IgD-negative memory B cell (primary cell): ENCODE measurements around the gene ID4. TPM values are rescaled to one million over a fixed set of nuclear protein-coding genes. Genes with fewer than 3 reads are reported as not detected.
"Not testable (repeated sequence)": the region's sequence is repeated elsewhere in the genome, so short reads cannot be mapped to it uniquely, and the experiment has no call there.

Experiments used
- H3K27ac Mint-ChIP-seq, 3 donors: one replicate each; pipeline ENCODE4 v1.8.0; 2020 to 2022; ENCODE audit warnings: mild to moderate bottlenecking in 3 of 3, mixed read lengths in 3 of 3, moderate library complexity in 1 of 3
- H3K27me3 Mint-ChIP-seq: one replicate; pipeline ENCODE4 v1.8.0; 2021; ENCODE audit warnings: mixed read lengths
- H3K36me3 Mint-ChIP-seq: one replicate; pipeline ENCODE4 v1.8.0; 2020; ENCODE audit warnings: mild to moderate bottlenecking, mixed read lengths
- H3K4me1 Mint-ChIP-seq, 3 donors: one replicate each; pipeline ENCODE4 v1.8.0; 2020 to 2022; ENCODE audit warnings: mixed read lengths in 3 of 3, mild to moderate bottlenecking in 1 of 3
- H3K4me3 Mint-ChIP-seq, 4 donors: one replicate each; pipeline ENCODE4 v1.8.0; 2020 to 2022; ENCODE audit warnings: mild to moderate bottlenecking in 4 of 4, mixed read lengths in 4 of 4, moderate library complexity in 3 of 4
- H3K9me3 Mint-ChIP-seq, 3 donors: one replicate each; pipeline ENCODE4 v1.8.0; 2020 to 2021; ENCODE audit warnings: mixed read lengths in 3 of 3, mild to moderate bottlenecking in 1 of 3
- polyA plus RNA-seq: library from polyadenylated mRNA; unstranded; fragments of 300-500 nt; fragmentation: Illumina TruSeq; gene quantifications from one replicate; pipeline ENCODE4 v1.2.3, GENCODE V29; 2021

The ID4 gene
- polyA plus RNA-seq, 1 donor from 2014 or later = not detected

- peaks cover 0 to 4% (median 3%) of the 10 kb centered on the region in 3 donors for H3K4me1 Mint-ChIP-seq
- H3K9me3 Mint-ChIP-seq = peaks cover 0 to 4% (median 0%) of the 10 kb centered on the region in 3 donors
- no peak overlapping the region for H3K4me3 Mint-ChIP-seq
- no peak overlapping the region for H3K27ac Mint-ChIP-seq
- no peaks in the 10 kb centered on the region for H3K36me3 Mint-ChIP-seq
- H3K27me3 Mint-ChIP-seq = peaks cover 21% of the 10 kb centered on the region
Measured at GRCh38 chr6:19841181-19841580, 4.0 kb downstream of the ID4 start.

DNA sequence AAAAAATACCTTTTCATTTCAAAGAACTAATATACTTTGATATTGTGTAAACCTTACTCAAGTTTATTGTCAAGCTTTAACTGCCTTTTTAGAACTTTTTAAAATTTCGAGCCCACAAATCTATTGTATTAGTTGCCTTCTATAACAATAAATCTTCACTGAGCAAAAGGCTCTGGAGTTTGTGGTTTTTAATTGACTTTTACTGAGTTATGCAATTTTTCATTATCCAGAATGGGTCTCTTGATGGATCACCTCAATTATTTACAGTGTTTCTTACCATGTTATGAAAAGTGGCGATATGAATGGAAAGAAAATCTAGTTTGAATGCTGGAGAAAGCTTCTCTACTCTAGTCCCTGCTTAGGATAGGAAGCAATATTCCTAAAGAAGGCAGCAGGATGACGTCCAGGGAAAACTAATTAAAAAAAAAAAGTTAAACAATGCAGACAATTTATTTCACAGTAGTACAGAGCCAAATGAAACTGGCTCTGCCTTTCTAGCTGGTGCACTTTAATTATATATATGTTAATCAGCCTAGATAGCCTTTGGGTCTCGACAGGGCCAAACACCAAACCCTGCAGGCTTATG lies 5.0 kb downstream of the ID4 start:
- H3K9me3 Mint-ChIP-seq = peaks cover 0 to 4% (median 0%) of the 10 kb centered on the region in 3 donors
- no peak overlapping the region for H3K4me3 Mint-ChIP-seq
- H3K27me3 Mint-ChIP-seq = peaks cover 17% of the 10 kb centered on the region
- H3K36me3 Mint-ChIP-seq = no peaks in the 10 kb centered on the region
- peaks cover 0 to 4% (median 3%) of the 10 kb centered on the region in 3 donors for H3K4me1 Mint-ChIP-seq
- no peak overlapping the region for H3K27ac Mint-ChIP-seq

GRCh38 chr6:19844689-19845088 lies 7.5 kb downstream of the ID4 start:
- Mint-ChIP-seq H3K4me3 (no peak overlapping the region), H3K9me3 (peaks cover 0 to 2% (median 0%) of the 10 kb centered on the region in 3 donors), H3K36me3 (no peaks in the 10 kb centered on the region), H3K27ac (no peak overlapping the region), H3K27me3 (peaks cover 9% of the 10 kb centered on the region), H3K4me1 (peaks cover 0 to 1% (median 0%) of the 10 kb centered on the region in 3 donors)

GRCh38 chr6:19845266-19846041 lies 8.3 kb downstream of the ID4 start:
- no peak overlapping the region for H3K27ac Mint-ChIP-seq
- peaks cover 4% of the 10 kb centered on the region for H3K27me3 Mint-ChIP-seq
- H3K4me1 Mint-ChIP-seq = peaks cover 0 to 1% (median 0%) of the 10 kb centered on the region in 3 donors
- no peaks in the 10 kb centered on the region for H3K36me3 Mint-ChIP-seq
- no peak overlapping the region for H3K4me3 Mint-ChIP-seq
- H3K9me3 Mint-ChIP-seq = peaks cover 0 to 2% (median 0%) of the 10 kb centered on the region in 3 donors

GRCh38 chr6:19848465-19849029 lies 11.4 kb downstream of the ID4 start:
- no peaks in the 10 kb centered on the region for H3K36me3 Mint-ChIP-seq
- peaks cover 2% of the 10 kb centered on the region for H3K27me3 Mint-ChIP-seq
- H3K4me1 Mint-ChIP-seq = peaks cover 0 to 1% (median 0%) of the 10 kb centered on the region in 3 donors
- no peaks in the 10 kb centered on the region for H3K9me3 Mint-ChIP-seq
- H3K27ac Mint-ChIP-seq = no peak overlapping the region
- no peak overlapping the region for H3K4me3 Mint-ChIP-seq

DNA sequence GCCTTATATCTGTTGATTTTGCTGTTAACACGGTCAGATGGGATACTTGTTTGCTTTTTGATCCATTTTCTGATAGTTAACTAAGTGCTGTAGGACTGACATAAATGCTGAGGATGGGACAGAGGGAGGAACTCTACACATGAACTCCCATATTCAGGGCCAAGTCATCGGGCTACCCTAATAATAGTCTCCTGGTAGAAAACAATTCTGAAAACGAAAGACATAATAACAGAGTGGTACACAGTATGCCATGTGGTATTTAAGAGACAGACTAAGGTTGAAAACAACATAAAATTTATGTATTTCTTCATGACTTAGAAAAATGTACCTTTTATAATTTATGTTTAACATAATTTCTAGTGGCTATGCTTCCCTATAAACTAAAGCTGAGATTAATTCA lies 12.0 kb downstream of the ID4 start:
- peaks cover 0 to 1% (median 0%) of the 10 kb centered on the region in 3 donors for H3K4me1 Mint-ChIP-seq
- H3K36me3 Mint-ChIP-seq = no peaks in the 10 kb centered on the region
- peaks cover 2% of the 10 kb centered on the region for H3K27me3 Mint-ChIP-seq
- H3K9me3 Mint-ChIP-seq = no peaks in the 10 kb centered on the region
- no peak overlapping the region for H3K27ac Mint-ChIP-seq
- H3K4me3 Mint-ChIP-seq = no peak overlapping the region

GRCh38 chr6:19849755-19850154 lies 12.6 kb downstream of the ID4 start:
- no peak overlapping the region for H3K4me3 Mint-ChIP-seq
- no peaks in the 10 kb centered on the region for H3K36me3 Mint-ChIP-seq
- peaks cover 0 to 1% (median 0%) of the 10 kb centered on the region in 3 donors for H3K4me1 Mint-ChIP-seq
- no peak overlapping the region for H3K27ac Mint-ChIP-seq
- H3K27me3 Mint-ChIP-seq = peaks cover 2% of the 10 kb centered on the region
- no peaks in the 10 kb centered on the region for H3K9me3 Mint-ChIP-seq

DNA sequence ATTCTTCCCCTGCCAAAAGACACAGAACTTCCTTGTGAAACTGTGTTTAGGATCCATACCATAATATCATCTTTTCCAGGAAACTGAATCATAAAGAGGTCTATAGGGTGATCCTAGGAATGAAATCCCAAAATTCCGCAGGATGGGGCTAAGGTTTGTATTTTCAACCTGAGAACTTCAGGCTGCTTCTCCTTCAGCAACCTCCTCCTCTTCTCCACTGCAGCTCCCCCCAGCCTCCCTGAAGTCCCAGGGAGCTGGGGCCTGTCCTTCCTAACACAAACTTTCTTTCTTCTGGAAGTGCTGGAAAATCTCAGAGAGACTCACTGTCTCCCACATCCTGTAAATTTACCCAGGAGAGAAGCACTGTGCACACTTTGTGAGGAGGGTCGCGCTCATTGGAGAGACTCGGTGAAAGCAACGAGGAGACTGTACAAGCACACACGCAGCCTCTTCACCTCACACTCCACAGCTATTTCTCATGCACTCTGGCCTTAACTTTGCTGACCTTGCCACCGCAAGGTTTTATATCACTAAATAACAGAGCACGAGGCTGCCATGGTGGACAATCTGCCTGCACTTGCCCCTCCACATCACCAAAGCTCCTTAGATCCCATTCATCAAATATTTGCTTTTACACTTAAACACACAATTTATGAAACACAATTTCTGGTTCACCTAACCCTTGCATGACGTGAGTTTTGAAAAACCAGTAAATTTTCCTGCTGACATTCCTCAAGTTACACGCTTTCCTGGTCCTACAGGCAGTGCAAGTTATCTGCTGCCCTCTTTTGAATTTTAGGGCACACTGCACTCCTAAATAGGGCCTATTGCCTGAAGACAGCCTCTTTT lies 14.3 kb downstream of the ID4 start:
- H3K36me3 Mint-ChIP-seq = no peaks in the 10 kb centered on the region
- no peaks in the 10 kb centered on the region for H3K27me3 Mint-ChIP-seq
- H3K4me1 Mint-ChIP-seq = peaks cover 0 to 1% (median 0%) of the 10 kb centered on the region in 3 donors
- no peak overlapping the region for H3K4me3 Mint-ChIP-seq
- peaks cover 0 to 4% (median 0%) of the 10 kb centered on the region in 3 donors for H3K9me3 Mint-ChIP-seq
- H3K27ac Mint-ChIP-seq = no peak overlapping the region

- H3K36me3 Mint-ChIP-seq = no peaks in the 10 kb centered on the region
- H3K9me3 Mint-ChIP-seq = peaks cover 0 to 4% (median 0%) of the 10 kb centered on the region in 3 donors
- no peak overlapping the region for H3K27ac Mint-ChIP-seq
- H3K4me3 Mint-ChIP-seq = no peak overlapping the region
- peaks cover 0 to 1% (median 0%) of the 10 kb centered on the region in 3 donors for H3K4me1 Mint-ChIP-seq
- no peaks in the 10 kb centered on the region for H3K27me3 Mint-ChIP-seq
Measured at GRCh38 chr6:19852090-19852457, 14.9 kb downstream of the ID4 start.

GRCh38 chr6:19852927-19853326 lies 15.8 kb downstream of the ID4 start:
- H3K27me3 Mint-ChIP-seq = no peaks in the 10 kb centered on the region
- no peaks in the 10 kb centered on the region for H3K36me3 Mint-ChIP-seq
- H3K9me3 Mint-ChIP-seq = peaks cover 0 to 4% (median 0%) of the 10 kb centered on the region in 3 donors
- H3K4me3 Mint-ChIP-seq = no peak overlapping the region
- H3K27ac Mint-ChIP-seq = no peak overlapping the region
- H3K4me1 Mint-ChIP-seq = peaks cover 0 to 1% (median 0%) of the 10 kb centered on the region in 3 donors

GRCh38 chr6:19854421-19855015 lies 17.3 kb downstream of the ID4 start:
- H3K9me3 Mint-ChIP-seq, H3K4me1 Mint-ChIP-seq, H3K27ac Mint-ChIP-seq, H3K36me3 Mint-ChIP-seq, H3K4me3 Mint-ChIP-seq, H3K27me3 Mint-ChIP-seq: not testable (repeated sequence)

DNA sequence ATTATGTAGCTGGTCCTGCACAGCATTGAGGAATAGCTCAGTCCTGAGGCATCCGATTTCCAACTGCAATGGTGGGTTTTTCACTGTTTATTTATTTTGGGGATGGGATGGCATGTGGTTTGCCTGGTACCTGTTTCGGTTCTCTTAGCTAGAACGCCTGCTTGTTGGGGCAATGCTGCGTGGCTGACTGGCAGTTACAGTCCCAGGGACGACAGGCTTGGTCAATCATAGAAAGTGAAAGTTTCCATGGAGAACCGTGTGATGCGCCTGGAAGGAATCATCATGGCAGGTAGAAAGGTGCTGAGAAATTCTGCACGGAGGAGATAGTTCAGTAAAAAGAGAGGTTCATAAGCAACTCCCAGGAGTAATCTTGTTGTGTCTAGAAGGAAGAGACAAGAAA lies 18.4 kb downstream of the ID4 start:
- Mint-ChIP-seq H3K27me3 (no peaks in the 10 kb centered on the region), H3K36me3 (peaks cover 2% of the 10 kb centered on the region), H3K4me1 (no peaks in the 10 kb centered on the region), H3K9me3 (peaks cover 0 to 6% (median 0%) of the 10 kb centered on the region in 3 donors), H3K4me3 (no peak overlapping the region), H3K27ac (no peak overlapping the region)

- Mint-ChIP-seq H3K4me1 (no peaks in the 10 kb centered on the region), H3K9me3 (peaks cover 0 to 6% (median 0%) of the 10 kb centered on the region in 3 donors), H3K4me3 (no peak overlapping the region), H3K36me3 (peaks cover 2% of the 10 kb centered on the region), H3K27ac (no peak overlapping the region), H3K27me3 (no peaks in the 10 kb centered on the region)
Measured at GRCh38 chr6:19857139-19857538, 20.0 kb downstream of the ID4 start.

DNA sequence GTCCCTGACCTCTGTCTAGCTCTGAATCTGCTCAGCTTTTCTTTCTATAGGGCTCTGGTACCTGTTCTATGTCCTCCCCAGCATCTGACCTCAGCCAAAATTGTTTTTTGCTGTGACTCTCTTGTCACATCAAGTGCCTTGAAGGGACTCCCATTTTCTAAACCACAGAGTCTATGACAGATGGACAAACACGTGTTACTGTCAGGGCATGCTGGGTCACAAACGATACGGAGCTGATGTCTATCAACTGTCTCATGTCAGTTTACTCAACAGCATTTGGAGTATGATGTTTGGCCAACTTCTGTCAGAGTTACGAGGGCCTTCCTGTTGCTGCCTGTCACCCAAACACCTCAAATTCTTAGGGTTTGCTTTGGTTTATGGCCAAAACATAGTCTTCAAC lies 20.5 kb downstream of the ID4 start:
- Mint-ChIP-seq H3K27me3 (no peaks in the 10 kb centered on the region), H3K9me3 (peaks cover 0 to 6% (median 0%) of the 10 kb centered on the region in 3 donors), H3K4me1 (no peaks in the 10 kb centered on the region), H3K36me3 (peaks cover 2% of the 10 kb centered on the region), H3K4me3 (no peak overlapping the region), H3K27ac (no peak overlapping the region)
